Rectal smooth muscle tissue (tissue), 1 donor: ENCODE results near the gene AFG3L2.

Experiments used
- H3K27ac ChIP-seq: one replicate; pipeline ENCODE4 v1.7.0; 2013; ENCODE audit warnings: low read depth, low read length, inconsistent platforms
- H3K27me3 ChIP-seq: one replicate; pipeline ENCODE4 v1.7.0; 2013; ENCODE audit warnings: low read length; ENCODE audit not compliant: control insufficient read depth, insufficient read depth
- H3K36me3 ChIP-seq: one replicate; pipeline ENCODE4 v1.7.0; 2013; ENCODE audit warnings: low read length; ENCODE audit not compliant: control insufficient read depth, insufficient read depth
- H3K4me1 ChIP-seq: one replicate; pipeline ENCODE4 v1.7.0; 2013; ENCODE audit warnings: low read length; ENCODE audit not compliant: control insufficient read depth, insufficient read depth
- H3K4me3 ChIP-seq: one replicate; pipeline ENCODE4 v1.7.0; 2013; ENCODE audit warnings: low read length
- H3K9ac ChIP-seq: one replicate; pipeline ENCODE4 v1.7.0; 2013; ENCODE audit warnings: low read length

AFG3L2 gene

DNA sequence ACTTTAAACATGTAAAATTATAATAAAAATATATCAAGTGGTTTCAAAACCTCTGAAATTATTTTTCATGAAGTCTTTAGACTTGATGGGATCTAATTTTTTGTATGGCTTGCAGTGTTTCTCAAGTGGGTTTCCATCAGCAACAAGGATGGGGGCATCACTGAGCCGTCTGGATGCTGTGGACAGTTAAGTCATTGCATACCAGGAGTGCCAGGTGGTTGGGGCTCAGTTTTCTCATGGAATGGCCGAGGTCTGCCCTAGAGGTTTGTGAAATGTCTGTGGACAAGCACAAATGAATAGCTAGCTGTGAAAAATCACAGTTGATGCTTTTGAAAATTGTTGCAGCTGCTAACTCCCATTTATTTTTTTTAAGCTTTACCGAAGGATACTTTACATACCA is 32.4 kb upstream of the AFG3L2 start:
- Histone ChIP-seq H3K4me3 (no peak overlapping the region), H3K9ac (no peak overlapping the region), H3K27me3 (no peaks in the 10 kb centered on the region), H3K4me1 (peaks cover 8% of the 10 kb centered on the region), H3K27ac (no peak overlapping the region), H3K36me3 (no peaks in the 10 kb centered on the region)

GRCh38 chr18:12408247-12408869 is 31.3 kb upstream of the AFG3L2 start:
- no peaks in the 10 kb centered on the region for H3K36me3 ChIP-seq
- H3K4me1 ChIP-seq = peaks cover 8% of the 10 kb centered on the region
- H3K27me3 ChIP-seq = no peaks in the 10 kb centered on the region
- H3K4me3 ChIP-seq = peak overlapping the region; percentile 73
- peak overlapping the region; percentile 73 for H3K9ac ChIP-seq
- peak overlapping the region; percentile 78 for H3K27ac ChIP-seq

DNA sequence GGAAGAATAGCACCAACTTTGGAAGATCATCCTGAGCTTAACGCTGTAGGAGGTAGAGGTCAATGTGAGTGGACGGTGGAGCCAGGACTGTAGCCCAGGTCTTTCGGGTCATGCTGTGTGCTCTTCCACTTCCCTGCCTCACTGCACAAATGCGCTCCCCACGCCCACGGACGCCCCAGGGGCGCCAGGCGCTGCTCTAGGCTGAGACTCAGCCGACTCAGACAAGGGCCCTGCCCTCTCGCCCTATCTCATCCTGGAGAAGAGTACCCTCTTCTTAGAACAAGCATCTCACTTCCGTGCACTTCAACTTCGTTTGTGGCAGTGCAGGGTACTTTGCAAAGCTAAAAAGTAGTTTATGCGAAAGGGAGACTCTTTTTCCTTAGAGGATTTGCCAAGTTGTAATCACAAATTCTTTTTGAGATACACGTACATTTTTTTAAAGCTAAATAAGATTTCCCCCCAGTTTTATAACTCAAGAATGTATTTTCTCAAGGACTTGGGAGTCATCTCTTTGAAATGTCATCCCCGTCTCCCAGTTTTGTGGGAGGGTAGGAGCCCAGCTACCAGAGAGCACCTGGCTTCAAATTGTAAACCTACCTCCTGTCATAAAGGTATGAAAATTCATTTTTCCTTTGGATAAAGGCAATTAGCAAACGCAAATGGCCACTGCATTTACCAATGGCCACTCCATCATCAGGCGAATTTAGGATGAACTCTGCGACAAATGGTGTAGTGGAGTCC is 29.5 kb upstream of the AFG3L2 start:
- Histone ChIP-seq H3K36me3 (no peaks in the 10 kb centered on the region), H3K4me1 (peaks cover 8% of the 10 kb centered on the region), H3K9ac (no peak overlapping the region), H3K4me3 (no peak overlapping the region), H3K27ac (no peak overlapping the region), H3K27me3 (no peaks in the 10 kb centered on the region)

DNA sequence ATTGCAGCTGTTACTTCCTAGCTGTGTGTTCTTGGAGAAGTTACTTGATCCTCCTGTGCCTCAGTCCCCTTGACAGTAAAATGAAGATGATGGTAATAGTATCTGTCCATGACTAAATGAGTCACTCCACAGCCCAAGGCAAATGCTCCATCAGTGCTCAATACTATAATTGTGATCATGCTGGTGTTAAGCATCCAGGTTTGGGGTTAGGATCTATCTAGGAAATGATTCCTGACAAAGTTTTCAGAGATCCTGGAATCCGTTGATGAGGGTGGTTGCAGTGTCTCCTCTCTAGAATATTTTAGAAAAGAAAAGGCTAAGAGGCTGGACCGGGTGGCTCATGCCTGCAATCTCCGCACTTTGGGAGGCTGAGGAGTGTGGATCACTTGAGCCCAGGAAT is 28.0 kb upstream of the AFG3L2 start:
- no peak overlapping the region for H3K4me3 ChIP-seq
- no peak overlapping the region for H3K9ac ChIP-seq
- H3K4me1 ChIP-seq = peaks cover 8% of the 10 kb centered on the region
- no peaks in the 10 kb centered on the region for H3K36me3 ChIP-seq
- no peaks in the 10 kb centered on the region for H3K27me3 ChIP-seq
- no peak overlapping the region for H3K27ac ChIP-seq

DNA sequence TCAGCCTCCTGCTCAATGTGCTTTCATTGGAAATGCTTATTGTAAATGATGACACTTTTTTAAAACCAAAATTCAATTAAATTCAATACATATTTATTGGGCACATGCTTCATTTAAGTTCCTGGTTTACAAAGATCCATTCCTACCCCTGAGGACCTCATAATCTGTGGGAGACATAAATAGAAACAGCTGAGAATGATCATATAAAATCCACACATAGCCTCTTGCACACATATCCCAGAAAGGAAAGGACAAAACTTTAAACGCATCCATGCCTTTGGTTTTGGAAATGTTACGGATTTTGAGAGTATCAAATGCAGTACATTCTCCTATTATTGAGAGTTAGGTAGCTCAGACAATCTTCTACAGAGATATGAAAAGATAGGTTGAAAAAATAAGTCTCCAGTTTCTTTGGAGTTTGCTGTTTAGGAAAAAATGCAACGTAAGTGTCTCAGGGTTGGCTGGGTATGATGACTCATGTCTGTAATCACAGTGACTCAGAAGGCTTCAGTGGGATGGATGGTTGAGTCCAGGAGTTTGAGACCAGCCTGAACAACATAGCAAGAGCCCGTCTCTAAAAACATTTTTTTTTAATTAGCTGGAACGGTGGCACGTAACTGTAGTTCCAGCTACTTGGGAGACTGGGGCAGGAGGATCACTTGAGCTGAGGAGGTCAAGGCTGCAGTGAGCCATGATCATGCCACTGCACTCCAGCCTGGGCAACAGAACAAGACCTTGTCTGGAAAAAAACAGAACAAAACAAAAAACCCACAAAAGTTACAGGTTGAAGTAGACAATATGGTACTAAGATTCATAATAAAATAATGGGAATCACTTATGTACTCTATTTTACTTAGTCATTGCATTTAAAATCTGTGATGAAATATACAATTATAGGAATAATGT is 26.8 kb upstream of the AFG3L2 start:
- Histone ChIP-seq H3K4me1 (peaks cover 6% of the 10 kb centered on the region), H3K27me3 (no peaks in the 10 kb centered on the region), H3K9ac (no peak overlapping the region), H3K36me3 (no peaks in the 10 kb centered on the region), H3K27ac (no peak overlapping the region), H3K4me3 (no peak overlapping the region)

- no peak overlapping the region for H3K9ac ChIP-seq
- no peak overlapping the region for H3K4me3 ChIP-seq
- H3K36me3 ChIP-seq = no peaks in the 10 kb centered on the region
- no peak overlapping the region for H3K27ac ChIP-seq
- H3K4me1 ChIP-seq = no peaks in the 10 kb centered on the region
- no peaks in the 10 kb centered on the region for H3K27me3 ChIP-seq
Observed at GRCh38 chr18:12401881-12402280, 24.9 kb upstream of the AFG3L2 start.

DNA sequence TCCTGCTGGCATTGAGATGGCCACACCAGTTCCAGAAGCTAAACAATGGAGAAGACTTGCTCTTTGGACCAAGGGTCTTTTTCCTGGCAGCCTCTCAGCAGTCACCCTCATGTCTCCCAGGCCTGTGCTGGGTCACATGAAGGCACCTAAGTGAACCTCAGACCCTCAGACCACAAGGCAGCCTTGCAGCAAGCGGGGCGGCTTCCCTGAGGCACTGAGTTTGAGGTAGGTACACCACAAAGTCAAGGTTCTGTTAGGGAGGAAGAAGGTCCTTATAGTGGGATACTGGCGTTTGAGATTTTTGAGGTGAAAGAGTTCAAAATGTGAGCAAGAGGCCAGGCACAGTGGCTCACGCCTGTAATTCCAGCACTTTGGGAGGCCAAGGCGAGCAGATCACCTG is 22.2 kb upstream of the AFG3L2 start:
- no peaks in the 10 kb centered on the region for H3K4me1 ChIP-seq
- no peak overlapping the region for H3K27ac ChIP-seq
- H3K9ac ChIP-seq = no peak overlapping the region
- no peaks in the 10 kb centered on the region for H3K27me3 ChIP-seq
- H3K36me3 ChIP-seq = no peaks in the 10 kb centered on the region
- no peak overlapping the region for H3K4me3 ChIP-seq

DNA sequence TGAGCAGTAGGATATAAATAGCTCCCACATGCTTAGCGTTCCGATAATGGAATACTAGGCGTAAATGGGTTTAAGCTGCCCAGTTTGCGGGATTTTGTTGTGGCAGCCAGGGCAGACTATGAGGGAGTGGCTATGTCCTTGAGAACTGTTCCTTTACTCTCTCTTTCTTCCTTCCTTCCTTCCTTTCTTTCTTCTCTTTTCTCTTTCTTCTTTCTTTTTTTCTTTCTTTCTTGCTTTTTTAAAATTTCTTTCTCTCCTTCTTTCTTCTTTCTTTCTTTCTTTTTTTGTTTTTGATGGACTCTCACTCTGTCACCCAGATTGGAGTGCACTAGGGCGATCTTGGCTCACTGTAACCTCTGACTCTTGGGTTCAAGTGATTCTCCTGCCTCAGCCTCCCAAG is 21.6 kb upstream of the AFG3L2 start:
- Histone ChIP-seq H3K36me3 (no peaks in the 10 kb centered on the region), H3K4me3 (no peak overlapping the region), H3K27me3 (no peaks in the 10 kb centered on the region), H3K27ac (no peak overlapping the region), H3K4me1 (no peaks in the 10 kb centered on the region), H3K9ac (no peak overlapping the region)

DNA sequence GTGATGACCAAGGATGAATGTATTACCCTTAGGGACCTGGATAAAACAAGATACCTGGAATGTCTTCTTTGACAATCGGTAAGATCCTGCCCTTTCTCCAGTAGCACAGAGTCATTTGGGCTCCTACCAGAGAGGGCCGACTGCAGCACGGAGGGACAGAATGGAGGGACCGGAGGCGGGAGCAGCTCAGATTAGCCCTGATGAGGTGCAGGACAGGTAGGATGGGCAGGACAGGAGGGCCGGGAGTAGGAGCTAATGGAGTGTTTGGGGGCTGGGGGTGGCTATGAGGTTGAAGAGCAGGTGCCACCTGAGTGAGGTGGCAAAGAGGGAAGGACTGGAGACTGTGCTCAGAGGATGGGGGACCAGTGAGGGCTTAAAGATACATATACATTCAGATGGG is 20.8 kb upstream of the AFG3L2 start:
- no peak overlapping the region for H3K9ac ChIP-seq
- H3K36me3 ChIP-seq = no peaks in the 10 kb centered on the region
- no peak overlapping the region for H3K4me3 ChIP-seq
- H3K4me1 ChIP-seq = no peaks in the 10 kb centered on the region
- no peak overlapping the region for H3K27ac ChIP-seq
- H3K27me3 ChIP-seq = no peaks in the 10 kb centered on the region

DNA sequence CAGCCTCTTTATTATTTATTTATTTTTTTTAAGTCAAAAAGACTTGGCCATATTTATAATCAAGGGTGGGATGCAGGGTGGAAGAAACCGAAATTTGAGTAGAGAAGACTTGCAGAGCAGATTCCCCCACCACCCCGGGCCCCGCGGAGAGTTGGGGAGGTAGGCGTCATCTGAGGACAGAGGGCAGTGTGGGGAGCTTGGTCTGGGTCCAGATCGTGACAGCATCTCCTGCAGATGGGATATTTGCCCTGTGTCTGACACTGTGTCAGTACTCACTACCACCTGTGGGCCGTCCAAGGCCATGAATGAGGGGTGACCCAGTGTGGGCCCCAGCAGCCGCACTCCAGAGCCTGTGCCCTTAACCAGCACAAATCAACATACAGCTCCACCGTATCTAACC is 20.2 kb upstream of the AFG3L2 start:
- H3K27ac ChIP-seq = no peak overlapping the region
- H3K9ac ChIP-seq = no peak overlapping the region

DNA sequence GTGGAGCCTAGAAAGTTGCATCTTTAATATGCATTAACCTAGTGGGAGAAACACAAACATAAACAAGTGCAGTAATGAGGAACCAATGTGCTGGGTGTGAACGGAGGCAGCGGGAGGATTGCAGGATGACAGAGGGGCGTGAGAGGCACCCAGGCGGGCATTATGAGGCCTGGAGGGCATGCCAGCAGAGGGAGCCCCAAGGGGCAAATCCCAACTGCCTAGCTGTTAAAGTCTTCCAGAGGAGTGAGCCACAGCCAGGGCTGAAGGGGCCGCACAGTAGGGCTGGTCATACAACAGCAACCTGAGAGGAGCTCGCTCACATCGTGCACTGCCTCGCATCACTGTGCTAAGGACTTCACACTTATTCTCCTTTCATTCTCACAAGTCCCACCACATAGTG is 17.4 kb upstream of the AFG3L2 start:
- H3K27ac ChIP-seq = no peak overlapping the region
- H3K9ac ChIP-seq = no peak overlapping the region
- H3K4me3 ChIP-seq = no peak overlapping the region
- no peaks in the 10 kb centered on the region for H3K4me1 ChIP-seq
- no peaks in the 10 kb centered on the region for H3K36me3 ChIP-seq
- H3K27me3 ChIP-seq = no peaks in the 10 kb centered on the region

More for the DNA sequence above, 20.2 kb upstream of the AFG3L2 start:
- Histone ChIP-seq H3K27me3 (no peaks in the 10 kb centered on the region), H3K4me1 (no peaks in the 10 kb centered on the region), H3K36me3 (no peaks in the 10 kb centered on the region), H3K4me3 (no peak overlapping the region)

- no peaks in the 10 kb centered on the region for H3K4me1 ChIP-seq
- H3K27ac ChIP-seq = no peak overlapping the region
- H3K27me3 ChIP-seq = no peaks in the 10 kb centered on the region
- H3K9ac ChIP-seq = no peak overlapping the region
- H3K4me3 ChIP-seq = no peak overlapping the region
- H3K36me3 ChIP-seq = no peaks in the 10 kb centered on the region
Observed at GRCh38 chr18:12393998-12394397, 17.0 kb upstream of the AFG3L2 start.
